Activated CD8-positive, alpha-beta T cell treated with anti-CD3 and anti-CD28 coated beads, Interleukin-2, amount 10 ng/mL, durations not matched to agents 7 days and 5 days (primary cell): ENCODE measurements around the gene HS3ST1. TPM values are rescaled to one million over a fixed set of nuclear protein-coding genes. Genes with fewer than 3 reads are reported as not detected.
"Not testable (repeated sequence)": the region's sequence is repeated elsewhere in the genome, so short reads cannot be mapped to it uniquely, and the experiment has no call there.

Experiments used
- ATAC-seq: fragments of 150-1000 bp; cut with Tn5 transposase; one replicate; pipeline ENCODE4 v1.10.0; 2021; ENCODE audit warnings: moderate library complexity
- CTCF ChIA-PET: fragments of 350-600 bp; sonication (Branson Sonifier 250); formaldehyde crosslinking; loops from one replicate; lab custom pipeline; 2021; ENCODE audit warnings: antibody characterized with exemption; lab: Charles Lee
- POLR2A ChIA-PET: fragments of 350-600 bp; sonication (Branson Sonifier 250); formaldehyde crosslinking; loops from one replicate; lab custom pipeline; 2021; ENCODE audit warnings: antibody characterized with exemption; lab: Charles Lee
- DNase-seq: peaks from one replicate; pipeline ENCODE4 v3.0.0-alpha.2; 2020
- H3K27ac Mint-ChIP-seq: one replicate; pipeline ENCODE4 v1.8.0; 2021; ENCODE audit warnings: mild to moderate bottlenecking, mixed read lengths
- H3K27me3 Mint-ChIP-seq: one replicate; pipeline ENCODE4 v1.8.0; 2021; ENCODE audit warnings: low read depth, mixed read lengths
- H3K36me3 Mint-ChIP-seq: one replicate; pipeline ENCODE4 v1.8.0; 2021; ENCODE audit warnings: low read depth, mixed read lengths
- H3K4me1 Mint-ChIP-seq: one replicate; pipeline ENCODE4 v1.8.0; 2021; ENCODE audit warnings: low read depth, mixed read lengths
- H3K4me3 Mint-ChIP-seq: one replicate; pipeline ENCODE4 v1.8.0; 2021; ENCODE audit warnings: mild to moderate bottlenecking, mixed read lengths
- H3K9me3 Mint-ChIP-seq: one replicate; pipeline ENCODE4 v1.8.0; 2022; ENCODE audit warnings: mixed read lengths; ENCODE audit not compliant: insufficient read depth
- total RNA-seq, 2 experiments: library from RNA; stranded (reverse); gene quantifications; one replicate each; pipeline ENCODE4 v1.2.3, GENCODE V29; 2021

The HS3ST1 gene
- total RNA-seq, 2 experiments from 2014 or later: not detected

DNA sequence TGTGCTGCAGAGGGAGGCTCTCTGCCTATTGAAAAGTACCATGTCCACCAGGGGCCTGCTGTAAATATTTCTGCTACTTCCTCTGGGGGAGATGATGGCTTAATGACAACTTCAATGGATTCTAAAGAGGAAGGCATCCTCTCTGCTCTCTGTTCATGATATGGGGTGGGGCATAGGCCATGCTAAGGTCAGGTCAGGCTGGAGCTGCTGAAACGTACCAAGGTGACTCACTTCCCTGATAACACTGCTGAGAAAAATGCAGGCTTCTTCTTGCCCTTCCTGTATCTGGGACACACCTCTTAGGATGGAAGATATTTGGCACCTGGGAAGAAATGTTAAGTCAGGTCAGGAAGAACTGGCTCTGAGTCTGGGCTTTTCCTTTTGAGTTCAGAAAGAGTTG lies 31.5 kb downstream of the HS3ST1 start:
- Mint-ChIP-seq H3K27me3 (no peaks in the 10 kb centered on the region), H3K4me1 (no peaks in the 10 kb centered on the region), H3K4me3 (no peak overlapping the region), H3K9me3 (no peaks in the 10 kb centered on the region), H3K27ac (no peak overlapping the region), H3K36me3 (no peaks in the 10 kb centered on the region)
- CTCF ChIA-PET: no interaction called here
- no peak for DNase-seq
- POLR2A ChIA-PET: no interaction called here
- ATAC-seq: no peak

DNA sequence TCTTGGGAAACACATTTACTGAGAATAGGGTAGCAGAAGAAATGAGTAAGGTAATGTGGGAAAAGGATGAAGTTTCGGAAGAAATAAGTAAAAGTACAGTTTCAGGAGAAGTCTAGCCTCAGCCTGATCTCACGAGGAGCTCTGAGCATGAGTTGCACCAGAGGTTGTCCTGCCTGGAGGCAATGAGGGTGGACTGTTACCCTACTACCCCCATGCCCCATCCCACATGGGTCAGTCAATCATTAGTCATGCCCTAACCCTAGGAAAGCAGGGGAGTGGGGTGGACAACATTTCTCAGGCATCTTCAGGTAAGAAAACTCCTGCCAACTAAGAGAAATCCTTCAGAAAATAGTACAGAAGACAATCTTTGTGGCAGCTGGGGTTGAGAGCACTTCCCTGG lies 35.1 kb downstream of the HS3ST1 start:
- no peak for DNase-seq

GRCh38 chr4:11384072-11384471 lies 44.6 kb downstream of the HS3ST1 start:
- ATAC-seq, H3K9me3 Mint-ChIP-seq, POLR2A ChIA-PET, CTCF ChIA-PET, DNase-seq, H3K4me1 Mint-ChIP-seq, H3K27me3 Mint-ChIP-seq, H3K4me3 Mint-ChIP-seq, H3K36me3 Mint-ChIP-seq, H3K27ac Mint-ChIP-seq: not testable (repeated sequence)

More for the DNA sequence above, 35.1 kb downstream of the HS3ST1 start:
- H3K36me3 Mint-ChIP-seq: no peaks in the 10 kb centered on the region
- no peaks in the 10 kb centered on the region for H3K9me3 Mint-ChIP-seq
- H3K4me3 Mint-ChIP-seq: no peak overlapping the region
- ChIA-PET POLR2A (no interaction called here), CTCF (no interaction called here)
- H3K27ac Mint-ChIP-seq: no peak overlapping the region
- no peaks in the 10 kb centered on the region for H3K4me1 Mint-ChIP-seq
- ATAC-seq: no peak
- H3K27me3 Mint-ChIP-seq: no peaks in the 10 kb centered on the region

DNA sequence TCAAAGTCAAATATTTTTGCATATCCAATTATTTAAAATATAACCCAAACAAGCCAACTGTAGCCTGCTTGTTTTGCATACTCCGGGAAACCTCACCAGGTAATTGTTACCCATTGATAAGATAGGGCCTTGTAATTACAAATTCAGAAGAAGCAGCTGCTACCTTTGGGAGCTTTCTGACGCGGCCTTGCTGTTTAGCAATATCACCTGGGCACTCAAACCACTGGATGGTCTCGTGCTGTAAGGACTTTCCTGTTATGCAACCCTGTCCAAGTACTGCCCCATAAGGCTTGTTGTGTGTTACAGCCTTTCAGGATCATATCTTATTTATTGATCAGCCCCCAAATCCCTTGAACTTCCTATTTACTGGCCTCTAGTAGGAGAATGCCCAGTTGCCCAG lies 52.1 kb downstream of the HS3ST1 start:
- H3K27me3 Mint-ChIP-seq: no peaks in the 10 kb centered on the region
- H3K4me1 Mint-ChIP-seq: no peaks in the 10 kb centered on the region
- no peak for DNase-seq
- H3K36me3 Mint-ChIP-seq: no peaks in the 10 kb centered on the region
- H3K9me3 Mint-ChIP-seq: peaks cover 4% of the 10 kb centered on the region
- no peak overlapping the region for H3K27ac Mint-ChIP-seq
- CTCF ChIA-PET: no interaction called here
- no peak for ATAC-seq
- POLR2A ChIA-PET: no interaction called here
- H3K4me3 Mint-ChIP-seq: no peak overlapping the region

GRCh38 chr4:11376146-11376545 lies 52.5 kb downstream of the HS3ST1 start:
- no peak for ATAC-seq
- ChIA-PET CTCF (no interaction called here), POLR2A (no interaction called here)
- Mint-ChIP-seq H3K9me3 (peaks cover 4% of the 10 kb centered on the region), H3K4me1 (no peaks in the 10 kb centered on the region), H3K4me3 (no peak overlapping the region), H3K36me3 (no peaks in the 10 kb centered on the region), H3K27ac (no peak overlapping the region), H3K27me3 (no peaks in the 10 kb centered on the region)
- no peak for DNase-seq

DNA sequence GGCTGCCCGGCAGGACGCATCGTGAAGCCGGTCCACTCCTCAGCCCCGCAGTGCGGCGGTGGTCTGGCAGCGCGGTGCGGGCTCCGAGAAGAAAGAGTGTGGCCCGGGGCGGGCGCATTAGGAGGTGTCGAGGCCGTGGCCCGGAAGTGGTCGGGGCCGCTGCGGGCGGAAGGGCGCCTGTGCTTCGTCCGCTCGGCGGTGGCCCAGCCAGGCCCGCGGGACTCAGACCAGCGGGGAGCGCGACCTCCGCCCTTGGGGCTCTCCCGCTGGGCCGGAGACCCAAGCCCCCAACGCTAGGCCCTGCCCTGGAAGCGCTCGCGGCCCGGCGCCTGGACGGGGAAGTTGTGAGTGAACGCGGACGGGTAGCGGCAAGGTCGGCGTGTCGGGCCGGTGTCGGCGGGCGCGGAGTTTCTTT lies 60.0 kb downstream of the HS3ST1 start:
- CTCF ChIA-PET: no interaction called here
- no peak for DNase-seq

GRCh38 chr4:11367371-11367770 lies 61.3 kb downstream of the HS3ST1 start:
- peaks cover 4% of the 10 kb centered on the region for H3K27me3 Mint-ChIP-seq
- H3K27ac Mint-ChIP-seq: no peak overlapping the region
- ChIA-PET POLR2A (no interaction called here), CTCF (no interaction called here)
- no peak for ATAC-seq
- no peaks in the 10 kb centered on the region for H3K36me3 Mint-ChIP-seq
- DNase-seq: no peak
- H3K4me3 Mint-ChIP-seq: no peak overlapping the region
- peaks cover 7% of the 10 kb centered on the region for H3K9me3 Mint-ChIP-seq
- no peaks in the 10 kb centered on the region for H3K4me1 Mint-ChIP-seq

More for the DNA sequence above, 60.0 kb downstream of the HS3ST1 start:
- H3K4me1 Mint-ChIP-seq: no peaks in the 10 kb centered on the region
- H3K27me3 Mint-ChIP-seq: peaks cover 4% of the 10 kb centered on the region
- no peak for ATAC-seq
- peaks cover 7% of the 10 kb centered on the region for H3K9me3 Mint-ChIP-seq
- H3K27ac Mint-ChIP-seq: no peak overlapping the region
- POLR2A ChIA-PET: no interaction called here
- H3K36me3 Mint-ChIP-seq: no peaks in the 10 kb centered on the region
- no peak overlapping the region for H3K4me3 Mint-ChIP-seq

DNA sequence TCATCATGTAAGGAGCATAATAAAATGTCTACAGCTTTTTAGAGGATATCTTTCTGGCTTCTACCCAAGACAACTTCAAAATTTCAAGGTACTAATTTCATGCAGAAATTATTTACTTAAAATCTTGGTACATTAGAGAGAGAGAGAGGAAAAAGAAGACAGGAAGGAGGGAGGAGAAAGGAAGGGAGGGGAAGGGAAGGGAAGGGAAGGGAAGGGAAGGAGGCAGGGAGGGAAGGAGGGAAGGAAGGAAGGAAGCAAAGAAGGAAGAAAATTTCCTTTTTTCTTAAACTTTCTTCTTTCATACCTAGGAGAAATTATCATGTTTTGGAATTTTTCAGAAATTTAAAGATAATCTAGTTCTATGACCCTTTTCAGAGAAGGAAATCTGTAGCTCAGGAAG lies 61.8 kb downstream of the HS3ST1 start:
- Mint-ChIP-seq H3K27me3 (peaks cover 4% of the 10 kb centered on the region), H3K9me3 (peaks cover 7% of the 10 kb centered on the region), H3K36me3 (no peaks in the 10 kb centered on the region), H3K4me1 (no peaks in the 10 kb centered on the region), H3K4me3 (no peak overlapping the region), H3K27ac (no peak overlapping the region)
- no peak for ATAC-seq
- POLR2A ChIA-PET: no interaction called here
- DNase-seq: no peak
- CTCF ChIA-PET: no interaction called here

DNA sequence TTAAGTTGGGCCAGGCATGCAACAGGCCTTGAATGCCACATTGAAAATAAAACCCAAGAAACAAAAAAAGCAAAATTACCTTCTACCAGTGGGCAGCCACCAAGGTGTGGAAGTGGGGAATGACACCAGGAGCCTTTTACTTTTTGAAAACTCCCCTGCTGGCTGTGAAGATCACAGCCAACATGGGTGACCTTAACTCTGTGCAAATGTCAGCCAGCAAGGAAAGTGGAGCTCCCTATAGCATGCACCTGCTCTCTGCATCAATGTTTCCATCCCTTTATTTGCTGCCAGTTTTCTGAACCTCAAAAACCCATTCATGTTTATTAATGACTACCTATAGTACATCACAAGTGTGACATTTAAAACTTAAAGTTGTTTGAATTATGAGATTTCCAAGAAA lies 63.7 kb downstream of the HS3ST1 start:
- Mint-ChIP-seq H3K36me3 (no peaks in the 10 kb centered on the region), H3K4me3 (no peak overlapping the region), H3K27me3 (peaks cover 4% of the 10 kb centered on the region), H3K4me1 (no peaks in the 10 kb centered on the region), H3K27ac (no peak overlapping the region), H3K9me3 (peaks cover 7% of the 10 kb centered on the region)
- ChIA-PET POLR2A (interaction anchor here (0.6 kb wide), 1 partner anchor 11 kb away, joined by 3 read pairs; no protein-coding TSS in a partner anchor), CTCF (no interaction called here)
- ATAC-seq (no peak), DNase-seq (no peak)

DNA sequence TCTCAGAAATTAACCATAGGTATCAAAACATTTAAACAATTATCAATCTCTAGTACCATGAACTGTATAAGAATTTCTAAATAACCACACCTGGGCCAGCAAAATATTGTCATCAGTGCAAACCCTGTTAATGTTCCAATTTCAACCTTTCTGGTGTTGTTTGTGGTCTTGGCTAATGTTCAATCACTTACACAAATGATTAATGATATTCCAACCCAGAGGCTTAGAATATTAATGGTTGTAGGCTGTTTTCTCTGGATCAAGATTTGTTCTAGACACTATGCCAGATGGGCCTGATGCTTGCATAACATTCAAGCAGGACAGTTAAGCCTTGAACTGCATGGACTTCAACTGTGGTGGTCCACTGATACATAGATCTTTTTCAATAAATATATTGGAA lies 69.1 kb downstream of the HS3ST1 start:
- ChIA-PET CTCF (no interaction called here), POLR2A (no interaction called here)
- ATAC-seq (no peak), DNase-seq (no peak)
- Mint-ChIP-seq H3K9me3 (no peaks in the 10 kb centered on the region), H3K4me3 (no peak overlapping the region), H3K27me3 (peaks cover 3% of the 10 kb centered on the region), H3K27ac (no peak overlapping the region), H3K4me1 (no peaks in the 10 kb centered on the region), H3K36me3 (no peaks in the 10 kb centered on the region)

- H3K9me3 Mint-ChIP-seq: no peaks in the 10 kb centered on the region
Observed at GRCh38 chr4:11355226-11355625, 73.5 kb downstream of the HS3ST1 start.

DNA sequence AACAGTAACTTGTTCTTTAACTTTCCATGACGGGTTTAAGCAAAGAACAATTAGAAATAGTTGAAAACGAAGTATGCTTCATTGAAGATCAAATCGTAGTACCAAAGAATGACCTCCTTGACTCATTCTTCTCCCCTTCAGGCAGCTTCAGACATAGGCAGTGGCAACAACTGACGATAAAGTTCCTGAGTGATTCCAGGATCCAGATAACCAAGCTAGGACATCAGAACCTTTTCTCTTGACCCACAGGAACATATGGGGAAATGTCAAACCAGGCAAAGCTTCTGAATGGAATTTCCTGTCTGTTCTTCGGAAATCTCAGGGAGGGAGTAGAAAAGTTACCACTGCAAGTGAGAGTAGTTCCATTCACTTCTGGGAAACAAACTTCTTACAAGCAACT lies 74.2 kb downstream of the HS3ST1 start:
- Mint-ChIP-seq H3K36me3 (no peaks in the 10 kb centered on the region), H3K27ac (no peak overlapping the region), H3K9me3 (no peaks in the 10 kb centered on the region), H3K4me1 (no peaks in the 10 kb centered on the region), H3K27me3 (peaks cover 3% of the 10 kb centered on the region), H3K4me3 (no peak overlapping the region)
- DNase-seq: no peak
- ChIA-PET POLR2A (interaction anchor here (0.7 kb wide), 1 partner anchor 11 kb away, joined by 3 read pairs; no protein-coding TSS in a partner anchor), CTCF (no interaction called here)
- no peak for ATAC-seq

More at GRCh38 chr4:11355226-11355625, 73.5 kb downstream of the HS3ST1 start:
- H3K27me3 Mint-ChIP-seq: peaks cover 3% of the 10 kb centered on the region
- H3K27ac Mint-ChIP-seq: no peak overlapping the region
- H3K4me3 Mint-ChIP-seq: no peak overlapping the region
- H3K36me3 Mint-ChIP-seq: no peaks in the 10 kb centered on the region
- CTCF ChIA-PET: no interaction called here
- POLR2A ChIA-PET: no interaction called here
- H3K4me1 Mint-ChIP-seq: no peaks in the 10 kb centered on the region
- no peak for DNase-seq
- ATAC-seq: no peak

DNA sequence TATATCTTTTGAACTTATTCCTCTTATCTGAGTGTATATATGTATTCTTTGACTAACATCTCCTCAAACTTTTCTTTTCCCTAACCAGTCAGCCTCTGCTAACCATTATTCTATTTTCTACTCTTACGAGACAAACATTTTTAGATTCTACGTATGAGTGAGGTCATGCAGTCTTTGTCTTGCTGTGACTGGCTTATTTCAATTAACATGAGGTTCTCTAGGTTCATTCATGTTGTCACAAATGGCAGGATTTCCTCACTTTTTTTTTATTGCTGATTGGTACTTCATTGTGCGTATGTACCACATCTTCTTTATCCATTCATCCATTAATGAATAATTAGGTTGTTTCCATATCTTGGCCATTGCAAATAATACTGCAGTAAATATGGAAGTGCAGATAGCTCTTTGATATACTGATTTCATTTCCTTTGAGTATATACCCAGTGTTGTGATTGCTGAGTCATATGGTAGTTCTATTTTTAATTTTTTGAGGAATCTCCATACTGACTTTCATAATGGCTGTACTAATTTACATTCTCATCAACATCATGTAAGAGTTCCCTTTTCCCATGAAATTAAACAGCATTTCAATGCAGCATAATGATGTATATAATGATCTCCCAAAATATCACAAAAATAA lies 80.1 kb downstream of the HS3ST1 start:
- H3K27me3 Mint-ChIP-seq: no peaks in the 10 kb centered on the region
- no peak overlapping the region for H3K4me3 Mint-ChIP-seq
- no peak overlapping the region for H3K27ac Mint-ChIP-seq
- no peaks in the 10 kb centered on the region for H3K4me1 Mint-ChIP-seq
- ChIA-PET POLR2A (no interaction called here), CTCF (no interaction called here)
- ATAC-seq (no peak), DNase-seq (no peak)
- no peaks in the 10 kb centered on the region for H3K36me3 Mint-ChIP-seq
- no peaks in the 10 kb centered on the region for H3K9me3 Mint-ChIP-seq
